ENCODE measurements around the gene SLFN12.
"Not testable (repeated sequence)": the region's sequence is repeated elsewhere in the genome, so short reads cannot be mapped to it uniquely, and the experiment has no call there.

SLFN12 gene

DNA sequence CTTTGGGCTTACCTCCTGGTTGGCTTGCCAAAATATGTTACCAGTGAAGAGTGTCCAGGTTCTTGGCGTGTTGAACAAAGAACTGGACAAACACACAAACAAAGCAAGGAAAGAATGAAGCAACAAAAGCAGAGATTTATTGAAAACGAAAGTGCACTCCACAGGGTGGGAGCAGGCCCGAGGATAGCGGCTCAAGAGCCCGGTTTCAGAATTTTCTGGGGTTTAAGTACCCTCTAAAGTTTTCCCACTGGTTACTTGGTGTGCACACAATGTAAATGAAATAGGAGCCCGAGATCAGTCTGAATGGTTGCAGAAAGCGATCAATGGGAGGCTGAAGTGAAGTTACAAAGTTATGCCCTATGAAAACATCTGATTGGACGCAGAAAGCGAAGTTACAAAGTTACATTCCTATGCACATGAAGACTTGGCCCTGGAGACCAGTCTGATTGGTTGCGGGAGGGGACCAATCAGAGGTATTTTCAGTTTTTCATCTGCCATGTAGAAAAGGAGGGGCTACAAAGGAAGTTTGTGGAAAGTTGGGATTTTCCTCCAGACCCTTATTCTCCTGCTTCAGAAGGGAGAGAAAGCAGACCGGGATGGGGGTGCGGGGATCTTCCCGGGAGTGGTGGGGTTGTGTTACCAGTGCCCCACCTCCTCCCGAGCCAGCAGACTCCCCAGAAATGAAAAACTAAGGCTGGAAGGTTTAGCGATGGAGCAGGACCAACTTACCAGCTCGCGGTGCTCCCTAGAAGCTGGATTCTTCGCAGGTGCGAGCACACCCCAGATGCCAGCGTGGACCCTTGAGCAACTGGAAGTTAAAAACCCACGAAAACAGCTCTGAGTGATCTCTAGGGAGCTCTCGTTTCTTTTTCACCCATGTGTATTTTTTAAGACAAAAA is at the start of gene SLFN12:
Gene SLFN12 (minus strand): TSS at position 325 of the 899 bp plus-strand sequence. CDS start 9,472 bp downstream, outside the sequence.
- DNase-seq (ENCODE audit: low spot score): peak; percentile 70

DNA sequence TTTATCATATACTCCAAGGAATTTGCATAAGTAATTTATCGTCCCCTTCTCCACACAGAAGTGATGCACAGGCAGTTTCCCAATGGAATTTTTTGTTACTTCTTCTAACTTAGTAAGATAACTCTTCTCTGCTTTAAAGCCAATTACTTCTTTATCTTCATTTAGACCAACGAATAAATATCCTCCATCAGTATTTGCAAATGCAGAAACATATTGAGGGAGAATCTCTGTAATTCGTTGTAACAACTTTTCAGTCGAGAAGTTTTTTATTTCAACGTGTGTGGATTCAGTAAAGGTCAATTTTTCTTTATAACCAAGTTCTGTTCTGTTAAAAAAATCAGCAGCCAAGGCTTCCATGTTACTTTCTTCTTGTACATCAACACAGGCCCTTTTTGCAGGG is 47.0 kb upstream of the SLFN12 start:
- no peak for DNase-seq (ENCODE audit: low spot score)

DNA sequence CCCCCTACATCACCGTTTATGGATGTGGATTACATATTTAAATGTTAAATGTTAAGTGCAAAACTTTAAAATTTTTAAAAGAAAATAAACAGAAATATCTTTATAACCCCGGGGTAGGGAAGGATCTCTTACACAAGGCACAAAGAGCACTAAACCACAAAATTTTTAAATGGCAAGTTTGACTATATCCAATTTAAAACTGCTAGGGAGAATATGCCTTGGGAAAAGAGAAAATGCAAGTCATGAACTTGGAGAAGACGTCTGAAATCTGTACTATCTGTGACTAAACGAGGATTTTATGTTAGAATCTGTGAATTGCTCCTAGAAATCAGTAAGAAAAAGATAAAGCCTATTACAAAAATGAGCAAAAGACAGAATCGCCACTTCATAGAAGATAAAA is 44.9 kb upstream of the SLFN12 start:
- DNase-seq (ENCODE audit: low spot score): no peak

DNA sequence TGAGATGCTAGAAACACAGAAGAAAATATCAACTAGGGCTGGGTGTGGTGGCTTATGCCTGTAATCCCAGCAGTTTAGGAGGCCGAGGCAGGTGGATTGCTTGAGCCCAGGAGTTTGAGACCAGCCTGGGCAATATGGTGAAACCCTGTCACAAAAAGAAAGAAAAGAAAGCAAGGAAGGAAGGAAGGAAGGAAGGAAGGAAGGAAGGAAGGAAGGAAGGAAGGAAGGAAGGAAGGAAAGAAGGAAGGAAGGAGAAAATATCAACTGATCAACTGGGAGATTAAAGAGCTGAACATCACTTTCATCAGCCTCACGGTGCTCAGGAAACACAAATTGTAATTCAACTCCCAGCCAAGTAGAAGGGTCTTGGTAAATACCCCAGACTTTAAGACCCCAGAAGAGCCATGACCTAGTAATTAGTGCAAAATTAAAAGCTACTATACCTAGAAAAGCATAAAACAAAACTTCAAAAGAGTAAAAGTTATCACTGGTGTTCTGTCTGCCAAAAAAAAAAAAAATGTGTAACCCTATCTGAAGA is 44.1 kb upstream of the SLFN12 start:
- DNase-seq (ENCODE audit: low spot score): no peak

DNA sequence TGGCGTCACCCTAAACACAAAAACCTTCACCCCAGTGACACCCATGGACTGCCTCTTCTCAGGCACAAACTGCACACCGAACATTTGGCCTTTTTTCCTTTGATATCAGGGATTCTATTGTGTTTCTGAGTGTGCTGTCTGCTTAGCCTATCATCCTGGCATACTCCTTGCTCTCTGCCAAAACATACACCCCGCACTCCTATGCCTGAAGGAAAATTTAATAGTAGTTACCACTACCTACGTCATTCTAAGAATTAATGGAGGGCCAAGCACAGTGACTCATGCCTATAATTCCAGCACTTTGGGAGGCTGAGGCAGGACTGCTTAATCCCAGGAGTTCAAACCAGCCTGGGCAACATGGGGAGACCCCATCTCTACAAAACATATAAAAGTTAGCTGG is 36.2 kb upstream of the SLFN12 start:
- DNase-seq (ENCODE audit: low spot score): no peak

DNA sequence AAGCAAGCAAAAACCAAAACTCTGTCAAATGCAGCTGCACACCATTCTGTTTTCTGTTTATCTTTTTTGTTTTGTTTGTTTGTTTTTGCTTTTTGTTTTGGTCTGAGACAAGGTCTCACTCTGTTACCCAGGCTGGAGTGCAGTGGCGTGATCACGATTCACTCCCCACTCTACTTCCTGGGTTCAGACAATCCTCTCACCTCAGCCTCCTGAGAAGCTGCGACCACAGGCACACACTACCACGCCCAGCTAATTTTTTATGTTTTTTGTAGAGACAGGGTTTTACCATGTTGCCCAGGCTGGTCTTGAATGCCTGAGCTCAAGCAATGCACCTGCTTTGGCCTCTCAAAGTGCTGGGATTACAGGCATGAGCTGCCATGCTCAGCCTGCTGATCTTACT is 35.5 kb upstream of the SLFN12 start:
- DNase-seq (ENCODE audit: low spot score): no peak

DNA sequence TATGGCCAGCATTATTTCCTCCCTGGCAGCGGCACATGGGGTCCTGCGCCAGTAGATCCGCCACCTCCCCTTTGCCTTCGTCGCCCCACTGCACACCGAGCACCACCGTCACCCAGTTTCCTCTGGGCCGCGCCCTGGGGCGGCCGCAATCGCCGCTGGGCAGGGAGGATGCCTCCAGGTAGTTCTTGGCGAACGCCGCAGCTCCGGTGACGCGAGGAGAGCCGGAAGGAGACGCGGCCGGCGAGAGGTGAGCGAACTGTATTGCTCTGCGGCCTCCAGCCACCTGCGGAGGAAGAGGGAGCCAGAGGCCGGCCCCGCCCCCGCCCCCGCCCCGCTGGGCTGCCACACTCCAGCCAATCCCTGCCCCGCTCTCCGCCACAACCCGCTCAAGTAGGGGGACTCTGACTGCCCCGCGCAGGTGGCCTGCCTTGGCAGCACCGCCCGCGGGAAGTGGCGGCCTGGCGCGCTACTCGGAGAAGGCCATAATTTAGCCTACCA is 28.1 kb upstream of the SLFN12 start:
- DNase-seq (ENCODE audit: low spot score): peak; percentile 27

DNA sequence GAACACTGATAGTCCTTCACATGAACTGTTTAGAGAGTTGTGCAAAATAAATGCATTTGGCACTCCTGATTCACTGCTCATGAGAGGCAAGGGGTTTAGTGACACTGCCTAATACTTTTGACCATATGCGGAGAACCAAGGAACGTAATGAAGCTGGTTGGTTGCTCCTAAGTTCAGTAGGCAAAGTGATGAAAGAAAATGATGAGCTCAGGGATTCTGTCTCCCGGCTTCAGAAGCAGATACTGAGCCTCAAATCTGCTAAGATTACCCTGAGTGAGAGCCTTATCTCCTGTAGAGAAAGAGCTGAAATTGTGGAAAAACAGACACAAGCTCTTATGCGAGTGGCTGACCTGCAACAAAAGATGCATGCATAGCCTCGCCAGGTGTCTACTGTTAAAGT is 21.7 kb upstream of the SLFN12 start:
- not testable (repeated sequence) for DNase-seq (ENCODE audit: low spot score)

DNA sequence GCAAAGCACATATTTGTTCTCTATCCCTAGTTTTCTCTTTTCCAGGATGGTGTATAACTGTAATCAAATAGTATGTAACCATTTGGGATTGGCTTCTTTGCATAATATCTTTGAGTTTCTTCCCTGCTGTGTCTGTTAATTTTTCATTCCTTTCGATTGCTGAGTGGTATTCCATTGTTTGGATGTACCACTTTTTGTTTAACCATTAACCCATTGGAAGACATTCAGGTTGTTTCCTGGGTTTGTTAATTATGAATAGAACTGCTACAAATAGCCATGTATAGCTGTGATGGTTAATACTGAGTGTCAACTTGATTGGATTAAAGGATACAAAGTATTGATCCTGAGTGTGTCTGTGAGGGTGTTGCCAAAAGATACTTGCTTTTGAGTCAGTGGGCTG is 20.9 kb upstream of the SLFN12 start:
- DNase-seq (ENCODE audit: low spot score): no peak

DNA sequence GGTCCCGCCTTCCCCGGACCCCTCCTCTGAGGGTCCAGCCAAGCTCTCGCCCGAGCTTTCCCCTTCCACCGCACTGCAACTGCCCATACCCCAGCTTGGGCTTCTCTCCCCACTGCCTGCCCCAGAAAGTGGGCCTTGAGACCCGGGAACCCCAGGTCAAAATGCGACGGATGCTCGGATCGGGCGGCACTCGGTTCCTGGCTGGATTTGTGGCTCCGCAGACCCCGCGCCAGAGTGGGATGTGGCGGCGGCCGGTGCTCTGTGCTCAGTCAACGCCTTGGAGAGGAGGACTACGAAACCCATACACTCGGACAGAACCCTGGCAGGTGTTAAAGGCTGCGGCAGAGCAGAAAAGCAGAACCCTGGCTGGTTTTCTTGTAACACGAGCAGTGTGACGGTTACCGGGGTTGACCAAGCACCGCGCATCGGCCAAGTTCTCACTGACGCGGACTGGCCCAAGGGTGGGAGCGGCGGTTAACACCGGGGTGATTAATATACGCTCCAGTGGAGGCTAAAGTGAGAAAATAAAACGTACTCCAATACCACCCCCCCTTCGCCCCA is 17.2 kb upstream of the SLFN12 start:
- no peak for DNase-seq (ENCODE audit: low spot score)

DNA sequence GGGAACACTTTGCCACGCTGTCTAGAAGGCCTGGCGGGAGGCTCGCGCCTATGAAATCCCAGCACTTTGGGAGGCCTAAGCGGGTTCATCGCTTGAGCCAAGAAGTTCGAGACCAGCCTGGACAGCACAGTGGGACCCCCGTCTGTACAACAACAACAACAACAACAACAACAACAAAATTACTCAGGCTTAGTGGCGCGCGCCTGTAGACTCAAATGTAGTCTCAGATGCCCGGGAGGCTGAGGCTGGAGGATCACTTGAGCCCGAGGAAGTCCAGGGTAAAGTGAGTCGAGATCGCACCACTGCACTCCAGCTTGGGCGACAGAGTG is 16.6 kb upstream of the SLFN12 start:
- DNase-seq (ENCODE audit: low spot score): no peak

DNA sequence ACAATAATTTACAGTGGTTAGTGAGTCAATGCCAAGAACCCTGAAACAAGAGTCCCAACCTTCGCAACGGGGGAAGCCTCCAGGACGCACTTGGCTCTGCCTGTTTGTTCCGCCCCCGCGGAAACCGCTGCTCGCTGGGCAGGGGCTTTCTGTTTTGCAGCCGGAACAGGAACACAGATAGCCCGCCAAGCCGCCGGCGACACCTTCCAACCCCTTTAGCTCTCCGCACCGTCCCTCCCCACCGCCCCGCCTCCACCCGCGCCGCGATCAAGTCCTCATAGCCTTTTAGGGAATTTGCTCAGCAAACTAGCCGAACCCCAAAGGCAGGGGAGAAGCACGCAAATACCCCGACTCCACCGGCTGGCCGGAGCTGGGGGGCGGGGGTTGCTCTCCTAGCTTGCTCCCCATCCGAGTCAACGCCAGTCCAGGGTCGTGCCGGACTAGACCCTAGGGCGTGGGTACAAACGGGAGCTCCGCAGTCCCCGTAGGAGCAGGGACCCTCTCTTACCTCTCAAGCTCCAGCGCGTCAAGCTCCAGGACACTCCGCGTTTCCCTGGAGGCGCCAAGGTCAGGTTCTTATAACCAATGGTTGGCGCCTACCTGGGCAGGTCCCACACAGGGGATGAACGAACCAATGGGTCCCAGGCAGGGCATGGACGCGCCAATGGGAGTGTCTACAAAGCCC is 16.1 kb upstream of the SLFN12 start, which contains the start of gene SLFN13:
Gene SLFN13 (minus strand): TSS at position 553 of the 685 bp plus-strand sequence. CDS start 3,086 bp downstream, outside the sequence.
- DNase-seq (ENCODE audit: low spot score): no peak

DNA sequence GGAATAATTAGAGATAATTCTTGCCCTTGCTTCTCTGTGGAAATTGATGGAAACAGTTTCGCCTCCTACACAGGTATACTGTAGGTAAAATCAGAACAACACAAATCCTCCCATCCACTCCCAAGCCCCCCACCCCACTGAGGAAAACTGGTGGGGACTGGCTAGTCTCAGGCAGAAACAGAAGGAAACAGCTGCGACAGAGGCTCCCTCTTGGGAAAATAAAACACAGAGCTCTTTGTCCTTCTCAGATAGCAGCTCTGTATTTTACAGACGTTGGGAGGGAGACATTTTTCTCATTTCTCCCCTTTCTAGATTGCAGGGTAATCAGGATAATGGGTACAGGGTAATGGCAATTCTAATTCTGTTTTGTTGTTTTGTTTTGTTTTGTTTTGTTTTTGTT is 15.2 kb upstream of the SLFN12 start:
- DNase-seq (ENCODE audit: low spot score): no peak

DNA sequence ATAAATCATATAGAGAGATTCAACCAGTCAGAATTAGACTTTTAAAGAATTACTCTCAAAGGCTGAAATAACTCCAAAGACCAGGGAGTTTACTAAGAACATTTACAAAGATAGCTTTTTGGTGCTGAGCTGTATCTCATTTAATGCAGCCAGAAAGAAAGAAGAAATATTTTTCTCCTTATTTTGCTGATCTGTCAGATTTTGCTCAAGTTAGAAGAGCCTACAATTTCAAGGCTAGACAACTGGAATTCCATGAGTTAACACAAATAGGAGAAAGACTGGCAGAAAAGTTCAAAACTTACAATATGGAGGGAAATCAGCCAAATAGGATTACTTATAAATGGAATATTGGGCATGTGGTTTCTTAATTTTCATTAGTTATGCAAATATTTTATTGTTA is 6.1 kb upstream of the SLFN12 start:
- no peak for DNase-seq (ENCODE audit: low spot score)

DNA sequence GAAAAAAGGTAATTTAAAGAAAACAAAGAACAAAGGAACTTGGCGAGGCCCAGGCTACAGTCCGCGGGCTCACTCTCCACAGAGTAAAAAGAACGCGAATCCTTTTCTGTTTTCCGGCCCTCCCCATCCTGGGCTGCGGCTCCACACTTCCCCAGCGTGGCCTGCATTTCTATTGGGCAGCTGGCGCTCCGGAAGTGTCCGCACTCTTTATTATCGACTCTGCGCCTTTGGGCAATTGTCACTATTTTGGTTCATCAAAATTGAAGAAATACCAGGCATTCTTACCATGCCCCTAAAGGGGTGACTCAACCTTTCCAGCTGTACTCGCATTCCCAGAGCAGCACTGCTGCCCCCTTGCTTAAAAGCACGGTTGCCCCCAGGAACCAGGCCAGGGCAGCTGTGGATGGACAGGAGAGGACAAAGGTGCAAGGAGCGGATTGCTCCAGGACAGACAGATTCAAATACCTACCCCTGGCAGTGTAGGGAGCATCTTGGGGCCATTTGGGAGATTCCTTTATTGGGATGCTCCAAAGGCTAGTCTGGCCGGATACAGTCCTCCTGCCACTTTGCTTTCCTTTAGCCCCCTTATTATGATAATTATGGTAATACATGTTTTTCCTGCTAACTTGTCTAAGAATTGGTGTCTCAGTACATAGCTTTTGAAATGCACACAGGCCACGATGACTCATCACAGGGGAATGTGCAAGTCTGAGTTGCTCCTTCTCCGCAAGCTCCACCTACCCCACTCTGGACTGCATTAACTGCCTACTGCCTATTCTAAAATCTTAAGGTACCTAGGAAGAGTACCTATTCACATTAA is 985 bp upstream of the SLFN12 start:
- DNase-seq (ENCODE audit: low spot score): peak; percentile 88

DNA sequence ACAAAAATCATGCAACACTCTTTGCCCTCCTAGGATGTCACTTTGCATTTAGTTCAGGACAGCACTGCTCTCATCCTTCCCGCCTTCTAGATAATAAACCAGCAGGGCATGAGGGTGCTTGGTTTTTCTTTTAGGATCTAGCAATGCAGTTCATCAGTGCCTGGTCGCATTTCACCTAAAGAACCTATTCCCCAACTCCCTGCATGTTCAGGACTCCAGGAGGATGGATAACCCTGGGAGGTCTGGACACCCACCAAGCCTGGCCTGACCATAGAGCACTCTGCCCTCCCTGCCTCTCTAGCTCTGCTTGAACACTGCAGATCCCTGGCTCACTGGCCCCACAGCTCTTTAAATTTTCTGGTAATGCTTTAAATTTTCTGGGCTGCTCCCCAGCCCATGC is 2.6 kb downstream of the SLFN12 start:
- DNase-seq (ENCODE audit: low spot score): no peak

DNA sequence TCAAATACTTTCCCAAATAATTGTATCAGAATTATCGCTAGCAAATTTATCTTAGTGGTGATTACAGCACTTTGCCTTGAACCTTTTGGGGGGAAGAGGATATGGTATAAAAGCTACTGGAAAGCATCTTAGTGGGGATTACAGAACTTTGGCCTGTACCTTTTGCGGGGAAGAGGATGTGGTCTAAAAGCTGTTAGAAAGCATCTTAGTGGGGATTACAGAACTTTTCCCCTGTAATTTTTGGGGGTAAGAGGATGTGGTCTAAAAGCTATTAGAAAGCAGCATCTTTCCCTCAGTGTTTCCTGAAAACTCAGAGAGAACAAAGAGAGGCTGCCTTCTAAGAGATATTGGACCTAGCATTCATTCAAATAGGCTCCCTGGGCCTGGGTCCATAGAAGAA is 4.1 kb downstream of the SLFN12 start:
- no peak for DNase-seq (ENCODE audit: low spot score)

DNA sequence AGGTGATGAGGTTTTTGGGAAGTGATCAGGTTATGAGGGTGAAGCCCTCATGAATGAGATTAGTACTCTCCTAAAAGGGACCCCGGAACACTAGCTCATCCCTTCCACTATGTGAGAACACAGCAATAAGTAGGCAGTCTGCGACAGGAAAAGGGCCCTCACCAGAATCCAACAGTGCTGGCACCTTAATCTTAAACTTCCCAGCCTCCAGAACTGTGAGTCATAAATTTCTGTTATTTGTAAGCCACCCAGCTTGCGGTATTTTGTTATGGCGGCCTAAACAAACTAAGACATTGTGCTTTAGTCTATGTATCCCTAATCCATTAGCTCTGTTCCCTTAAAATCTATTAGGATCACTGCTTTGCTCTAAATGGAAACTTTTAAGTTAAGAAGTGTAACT is 8.5 kb downstream of the SLFN12 start:
- DNase-seq (ENCODE audit: low spot score): no peak

DNA sequence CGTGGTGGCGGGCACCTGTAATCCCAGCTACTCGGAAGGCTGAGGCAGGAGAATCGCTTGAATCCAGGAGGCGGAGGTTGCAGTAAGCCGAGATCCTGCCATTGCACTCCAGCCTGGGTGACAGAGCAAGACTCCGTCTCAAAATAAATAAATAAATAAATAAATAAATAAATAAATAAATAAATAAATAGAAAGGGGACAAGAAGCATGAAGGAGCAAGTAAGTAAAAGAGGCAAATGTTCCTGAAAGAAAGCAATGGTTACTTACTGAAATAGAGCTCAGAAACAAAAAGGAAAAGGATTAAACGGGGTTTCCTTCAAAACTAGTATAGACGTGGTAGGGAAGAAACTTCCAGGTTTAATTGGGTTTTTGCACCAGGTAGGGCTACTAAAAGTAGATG is 11.2 kb downstream of the SLFN12 start:
- DNase-seq (ENCODE audit: low spot score): not testable (repeated sequence)

DNA sequence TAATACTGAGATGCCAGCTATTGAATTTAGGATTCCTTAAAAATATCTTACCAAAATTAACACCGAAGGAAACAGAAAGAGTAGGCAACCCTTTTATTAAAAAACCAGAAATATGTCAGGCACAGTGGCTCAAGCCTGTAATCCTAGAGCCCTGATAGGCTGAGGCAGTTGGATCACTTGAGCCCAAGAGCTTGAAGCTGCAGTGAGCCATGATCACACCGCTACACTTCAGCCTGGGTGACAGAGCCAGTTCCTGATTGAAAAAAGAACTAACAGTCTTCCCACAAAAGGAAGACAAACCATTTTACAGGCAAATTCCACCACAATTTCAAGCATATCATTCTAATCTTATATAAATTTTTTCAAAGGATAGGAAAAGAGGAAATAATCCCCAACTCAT is 15.6 kb downstream of the SLFN12 start:
- no peak for DNase-seq (ENCODE audit: low spot score)

DNA sequence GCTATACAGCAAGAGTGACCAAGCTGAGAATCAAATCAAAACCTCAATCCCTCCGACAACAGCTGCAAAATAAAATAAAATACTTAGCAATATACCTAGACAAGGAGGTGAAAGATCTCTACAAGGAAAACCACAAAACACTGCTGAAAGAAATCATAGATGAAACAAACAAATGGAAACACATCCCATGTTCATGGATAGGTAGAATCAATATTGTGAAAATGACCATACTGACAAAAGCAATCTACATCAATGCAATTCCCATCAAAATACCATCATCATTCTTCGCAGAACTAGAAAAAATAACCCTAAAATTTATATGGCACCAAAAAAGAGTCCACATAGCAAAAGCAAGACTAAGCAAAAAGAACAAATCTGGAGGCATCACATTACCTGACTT is 17.6 kb downstream of the SLFN12 start:
- not testable (repeated sequence) for DNase-seq (ENCODE audit: low spot score)

DNA sequence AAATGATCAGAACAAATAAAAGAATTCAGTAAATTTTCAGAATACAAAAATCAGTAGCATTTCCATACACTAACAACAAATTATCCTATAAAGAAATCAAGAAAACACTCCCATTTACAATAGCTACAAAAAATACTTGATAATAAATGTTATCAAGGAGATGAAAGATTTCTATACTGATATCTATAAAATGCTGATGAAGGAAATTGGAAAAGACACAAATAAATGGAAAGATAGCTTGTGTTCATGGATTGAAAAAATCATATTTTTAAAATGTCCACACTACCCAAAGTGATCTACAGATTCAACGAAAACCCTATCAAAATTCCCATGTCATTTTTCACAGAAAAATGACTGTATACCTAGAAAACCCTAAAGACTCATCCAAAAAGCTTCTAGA is 18.1 kb downstream of the SLFN12 start:
- no peak for DNase-seq (ENCODE audit: low spot score)
